Right cardiac atrium (tissue), 5 donors: Measurements from ENCODE around the gene CNNM1. TPM values are rescaled to one million over a fixed set of nuclear protein-coding genes. Genes with fewer than 3 reads are reported as not detected.

Source experiments
- ATAC-seq, 2 donors: fragments of 200-7000 bp; cut with Tn5 transposase; one replicate each; pipeline versions ENCODE4 v1.8.0 to v1.9.1; 2020; ENCODE audit warnings: moderate library complexity in 2 of 2, mild to moderate bottlenecking in 1 of 2
- DNase-seq, 3 donors: peaks; one replicate each; pipeline ENCODE4 v3.0.0-alpha.2; 2020
- H3K27ac ChIP-seq: one replicate; pipeline ENCODE4 v1.5.1; 2013; ENCODE audit warnings: mild to moderate bottlenecking, low read length, control low read depth, moderate library complexity
- H3K27me3 ChIP-seq: one replicate; pipeline ENCODE4 v1.6.1; 2013; ENCODE audit not compliant: control insufficient read depth, insufficient read depth
- H3K4me1 ChIP-seq: one replicate; pipeline ENCODE4 v1.6.1; 2013; ENCODE audit warnings: low read length; ENCODE audit not compliant: control insufficient read depth, insufficient read depth
- H3K4me3 ChIP-seq: one replicate; pipeline ENCODE4 v1.5.1; 2013; ENCODE audit warnings: low read length, control low read depth
- H3K9me3 ChIP-seq: one replicate; pipeline ENCODE4 v1.6.1; 2013; ENCODE audit warnings: low read length; ENCODE audit not compliant: control insufficient read depth
- WGBS: extraction: QIAGEN DNeasy Blood & Tissue Kit; methylation state at CpG from one replicate; pipeline ENCODE4 v1.1.7; 2013; 5-methylcytosine and 5-hydroxymethylcytosine counted together
- intact Hi-C, 4 donors: fragments of 100-400 bp; cut with DNase I; formaldehyde crosslinking; loops; one replicate each; pipeline versions ENCODE4 v1.11.0 to v1.14.0; 2022 to 2023
- polyA plus RNA-seq: library from polyadenylated mRNA; stranded (reverse); fragments of 200-250 nt; gene quantifications from one replicate; pipeline ENCODE4 v1.2.3, GENCODE V29; 2013
- total RNA-seq, 4 donors: library from RNA; stranded (reverse); fragmentation: NEBNext Ultra II Directional; extraction: Animal tissue kit (Norgen Biotek cat#: 25700); gene quantifications; one replicate each; pipeline ENCODE4 v1.2.1, GENCODE V29; 2021
- donor health status: healthy with polysubstance abuse.
- donor health status: DM: no; HTN: yes; CAD: no.
- donor health status: DM: no; HTN: no; CAD: no.
- donor health status: DM: no; HTN: yes; CAD: no; lungs with severe emphysema.
- donor health status: DM: yes; HTN: yes; CAD: no.

Gene CNNM1
- total and polyA plus RNA-seq, 5 donors: 0.03 to 0.29 (median 0.20) TPM

- DNase-seq (no peak), ATAC-seq (no peak)
- 86% methylated on average over 7 of the region's 7 CpGs for WGBS
- H3K4me3 ChIP-seq: no peak overlapping the region
- intact Hi-C loops: loop anchor here in 1 of 4 donors (5.0 kb wide), 1 partner anchor 222 kb away; no protein-coding TSS in a partner anchor
- no peaks in the 10 kb centered on the region for H3K27me3 ChIP-seq
- peaks cover 3% of the 10 kb centered on the region for H3K4me1 ChIP-seq
- H3K27ac ChIP-seq: peak overlapping the region; percentile 25
- H3K9me3 ChIP-seq: no peaks in the 10 kb centered on the region
These were observed 65.7 kb downstream of the CNNM1 start for GRCh38 chr10:99394761-99395386.

GRCh38 chr10:99395750-99396445, 66.7 kb downstream of the CNNM1 start:
- peaks cover 3% of the 10 kb centered on the region for H3K4me1 ChIP-seq
- 59% methylated on average over 2 of the region's 2 CpGs for WGBS
- no peaks in the 10 kb centered on the region for H3K27me3 ChIP-seq
- peak overlapping the region; percentile 13 for H3K27ac ChIP-seq
- no peak overlapping the region for H3K4me3 ChIP-seq
- ATAC-seq (no peak), DNase-seq (no peak)
- H3K9me3 ChIP-seq: no peaks in the 10 kb centered on the region
- intact Hi-C loops: no loop called here

- intact Hi-C loops: no loop called here
- no peak for DNase-seq
- Histone ChIP-seq H3K4me1 (peaks cover 2% of the 10 kb centered on the region), H3K27ac (no peak overlapping the region), H3K4me3 (no peak overlapping the region), H3K9me3 (no peaks in the 10 kb centered on the region), H3K27me3 (no peaks in the 10 kb centered on the region)
- no peak for ATAC-seq
- WGBS: 69% methylated on average over 3 of the region's 3 CpGs
These were observed 67.3 kb downstream of the CNNM1 start for GRCh38 chr10:99396471-99396870.

GRCh38 chr10:99399664-99400063, 70.5 kb downstream of the CNNM1 start:
- Histone ChIP-seq H3K27me3 (no peaks in the 10 kb centered on the region), H3K27ac (no peak overlapping the region), H3K9me3 (no peaks in the 10 kb centered on the region), H3K4me1 (no peaks in the 10 kb centered on the region), H3K4me3 (no peak overlapping the region)
- intact Hi-C loops: no loop called here
- ATAC-seq (no peak), DNase-seq (no peak)
- 96% methylated on average over 3 of the region's 3 CpGs for WGBS

- 75% methylated on average over 9 of the region's 9 CpGs for WGBS
- no peak for ATAC-seq
- Histone ChIP-seq H3K9me3 (no peaks in the 10 kb centered on the region), H3K4me1 (no peaks in the 10 kb centered on the region), H3K27ac (no peak overlapping the region), H3K4me3 (no peak overlapping the region), H3K27me3 (no peaks in the 10 kb centered on the region)
- no peak for DNase-seq
- intact Hi-C loops: no loop called here
These were observed 74.5 kb downstream of the CNNM1 start for GRCh38 chr10:99403674-99404073.

- ATAC-seq: no peak
- H3K27me3 ChIP-seq: no peaks in the 10 kb centered on the region
- no peak for DNase-seq
- intact Hi-C loops: no loop called here
- 98% methylated on average over 3 of the region's 3 CpGs for WGBS
- no peak overlapping the region for H3K4me3 ChIP-seq
- no peak overlapping the region for H3K27ac ChIP-seq
- H3K4me1 ChIP-seq: no peaks in the 10 kb centered on the region
- no peaks in the 10 kb centered on the region for H3K9me3 ChIP-seq
These were observed 77.0 kb downstream of the CNNM1 start for GRCh38 chr10:99406149-99406548.

- no peaks in the 10 kb centered on the region for H3K27me3 ChIP-seq
- intact Hi-C loops: no loop called here
- ATAC-seq (no peak), DNase-seq (no peak)
- H3K9me3 ChIP-seq: no peaks in the 10 kb centered on the region
- no peak overlapping the region for H3K4me3 ChIP-seq
- 30% methylated on average over 1 of the region's 1 CpG for WGBS
- no peak overlapping the region for H3K27ac ChIP-seq
- no peaks in the 10 kb centered on the region for H3K4me1 ChIP-seq
These were observed 81.0 kb downstream of the CNNM1 start for GRCh38 chr10:99410146-99410545.

GRCh38 chr10:99410876-99411275, 81.7 kb downstream of the CNNM1 start:
- 77% methylated on average over 4 of the region's 4 CpGs for WGBS
- peak overlapping the region; percentile 29 for H3K27ac ChIP-seq
- no peak for DNase-seq
- H3K9me3 ChIP-seq: no peaks in the 10 kb centered on the region
- H3K27me3 ChIP-seq: no peaks in the 10 kb centered on the region
- intact Hi-C loops: no loop called here
- ATAC-seq: peak in 1 of 2 donors; percentile 36
- no peak overlapping the region for H3K4me3 ChIP-seq
- no peaks in the 10 kb centered on the region for H3K4me1 ChIP-seq

GRCh38 chr10:99411546-99411945, 82.4 kb downstream of the CNNM1 start:
- DNase-seq: no peak
- intact Hi-C loops: no loop called here
- WGBS: 91% methylated on average over 2 of the region's 2 CpGs
- no peak overlapping the region for H3K4me3 ChIP-seq
- no peaks in the 10 kb centered on the region for H3K4me1 ChIP-seq
- ATAC-seq: no peak
- no peak overlapping the region for H3K27ac ChIP-seq
- no peaks in the 10 kb centered on the region for H3K27me3 ChIP-seq
- H3K9me3 ChIP-seq: no peaks in the 10 kb centered on the region

- DNase-seq (no peak), ATAC-seq (peak; percentile 29 to 37)
- Histone ChIP-seq H3K27me3 (no peaks in the 10 kb centered on the region), H3K4me3 (no peak overlapping the region), H3K4me1 (no peaks in the 10 kb centered on the region), H3K27ac (no peak overlapping the region), H3K9me3 (no peaks in the 10 kb centered on the region)
- intact Hi-C loops: no loop called here
- WGBS: 92% methylated on average over 1 of the region's 1 CpG
These were observed 82.9 kb downstream of the CNNM1 start for GRCh38 chr10:99412099-99412498.

GRCh38 chr10:99418910-99419624, 89.9 kb downstream of the CNNM1 start:
- DNase-seq (no peak), ATAC-seq (peak in 1 of 2 donors; percentile 39)
- Histone ChIP-seq H3K27ac (no peak overlapping the region), H3K27me3 (no peaks in the 10 kb centered on the region), H3K9me3 (no peaks in the 10 kb centered on the region), H3K4me1 (no peaks in the 10 kb centered on the region), H3K4me3 (no peak overlapping the region)
- intact Hi-C loops: no loop called here
